ENCODE data around the gene SFTA2. TPM values are rescaled to one million over a fixed set of nuclear protein-coding genes. Genes with fewer than 3 reads are reported as not detected.
A peak's percentile ranks its signal among the peaks of the same experiment; 100 is the strongest.

The SFTA2 gene
- total and polyA plus RNA-seq, 2 of the 8 experiments (the other 6 are each of a cell fraction or from before 2014, with no cell fraction given) = not detected

GRCh38 chr6:30882759-30883684, 48.9 kb downstream of the SFTA2 start:
- Histone ChIP-seq H3K23ac (ENCODE audit: insufficient read length) (no peak overlapping the region), H3K27ac (ENCODE audit: low read depth, low read length) (peak overlapping the region; percentile 70), H4K8ac (ENCODE audit: extremely low read depth, insufficient read depth, low read length) (0 out of 2 replicates have a peak overlapping the region, but pooled peaks have one; percentile 42), H3K4me3 (ENCODE audit: extremely low read depth in 1 of 4, insufficient read depth in 2 of 4, low read depth in 3 of 4, low read length in 4 of 4) (peak overlapping the region; percentile 57 to 86 (median 80)), H2BK5ac (ENCODE audit: low read depth, low read length) (peak overlapping the region; percentile 96), H3K18ac (ENCODE audit: extremely low read depth, low read length) (peak overlapping the region; percentile 96), H3K4me2 (ENCODE audit: insufficient read depth in 1 of 2, low read depth in 2 of 2, low read length in 2 of 2) (peak overlapping the region; percentile 92 to 94), H3K79me2 (ENCODE audit: control insufficient read depth in 1 of 2, insufficient read depth in 2 of 2, low read length in 2 of 2) (peaks cover 5 to 54% of the 10 kb centered on the region in 2 experiments), H3K79me1 (ENCODE audit: low read depth, low read length) (peaks cover 11% of the 10 kb centered on the region; the same call in 1 of the 2 replicates), H3K9me3 (ENCODE audit: insufficient read depth in 2 of 2, low read depth in 1 of 2, low read length in 1 of 2) (no peaks in the 10 kb centered on the region), H3K36me3 (ENCODE audit: control insufficient read depth in 2 of 4, insufficient read depth in 4 of 4, low read length in 3 of 4) (no peaks in the 10 kb centered on the region), H4K91ac (replicated peaks; ENCODE audit: insufficient read length, low read length) (peak overlapping the region; percentile 40), H3K4ac (replicated peaks; ENCODE audit: insufficient read length, low read depth, low read length) (peak overlapping the region; percentile 91), H3K4me1 (replicated peaks in 1 of 4; ENCODE audit: control insufficient read depth in 3 of 4, insufficient read depth in 4 of 4, low read length in 3 of 4) (peaks cover 12 to 55% (median 38%) of the 10 kb centered on the region in 4 experiments), H2BK12ac (ENCODE audit: low read depth, low read length) (peak overlapping the region; percentile 89), H2AK5ac (ENCODE audit: low read depth, low read length) (peak overlapping the region; percentile 57; the same call in 1 of the 2 replicates), H3K23me2 (ENCODE audit: low read depth, low read length) (peaks cover 38% of the 10 kb centered on the region), H3K27me3 (replicated peaks in 1 of 4; ENCODE audit: control insufficient read depth in 3 of 4, extremely low read depth in 1 of 4, insufficient read depth in 3 of 4, low read length in 3 of 4) (no peaks in the 10 kb centered on the region), H3K9ac (replicated peaks in 1 of 4; ENCODE audit: extremely low read depth in 1 of 4, low read depth in 3 of 4, low read length in 3 of 4) (peak overlapping the region; percentile 55 to 69 (median 67)), H2AFZ (ENCODE audit: low read length) (no peak overlapping the region), H2BK120ac (replicated peaks; ENCODE audit: low read depth, low read length) (peak overlapping the region; percentile 2), H4K20me1 (replicated peaks in 1 of 2; ENCODE audit: control insufficient read depth in 1 of 2, insufficient read depth in 2 of 2, low read length in 2 of 2) (peaks cover 0 to 11% of the 10 kb centered on the region in 2 experiments), H3K14ac (ENCODE audit: insufficient read length) (no peak overlapping the region), H3K56ac (replicated peaks; ENCODE audit: insufficient read length, low read depth, low read length) (peak overlapping the region; percentile 72), H2BK15ac (ENCODE audit: low read length) (peak overlapping the region; percentile 93; the same call in 1 of the 2 replicates), H2BK20ac (ENCODE audit: low read length) (peak overlapping the region; percentile 87; the same call in 1 of the 2 replicates), H4K5ac (ENCODE audit: insufficient read length, low read depth, low read length) (peak overlapping the region; percentile 60)
- FAIRE-seq = no peak
- WGBS, 2 experiments (ENCODE audit: extremely low coverage in 1 of 2, insufficient coverage in 1 of 2, insufficient read length in 1 of 2, insufficient replicate concordance in 2 of 2, low coverage in 1 of 2, low lambda C conversion rate in 2 of 2, missing lambda C conversion rate in 1 of 2) = 19% methylated on average over 15 of the region's 15 CpGs; no CpG with 5 or more reads in 1 of the 2 experiments
- POLR2A ChIA-PET (ENCODE audit: partially characterized antibody) = interaction anchor here (0.6 to 19.5 kb wide), 19 partner anchors 10 to 338 kb away, joined by 3 to 452 read pairs (median 4); partner anchors contain the start of genes FLOT1, GTF2H4, IER3 and MDC1
- DNase-seq (ENCODE audit: low read depth in 1 of 2, low spot score in 2 of 2) = peak in 1 of 2 experiments; percentile 86
- CTCF ChIA-PET (ENCODE audit: partially characterized antibody) = interaction anchor here (1.0 to 29.0 kb wide), 13 partner anchors 9 to 204 kb away, joined by 3 to 610 read pairs (median 11); partner anchors contain the start of genes GTF2H4 and VARS2
- TF ChIP-seq CEBPB (IDR thresholded peaks at IDR 0.05; ENCODE audit: low read depth, low read length) = no peak
- TF ChIP-seq SP1 (IDR thresholded peaks at IDR 0.05; ENCODE audit: low read depth, low read length) = 0 out of 2 replicates have a peak, but pooled peaks have one; percentile 24
- TF ChIP-seq KDM1A (IDR thresholded peaks at IDR 0.05; ENCODE audit: borderline replicate concordance, low read length) = no peak
- 0 out of 2 replicates have a peak, but pooled peaks have one; percentile 15 for TF ChIP-seq TAF1 (IDR thresholded peaks at IDR 0.05; ENCODE audit: low read depth, low read length)
- peak; percentile 30; the same call in 1 of the 2 replicates for TF ChIP-seq ATF2 (IDR thresholded peaks at IDR 0.05; ENCODE audit: low read length)
- no peak for TF ChIP-seq NANOG (IDR thresholded peaks at IDR 0.05; ENCODE audit: insufficient read depth, low read depth, low read length, poor library complexity, severe bottlenecking)
- peak in 1 of 2 experiments; percentile 55; a peak in 1 of 4 replicates for TF ChIP-seq SIN3A (conservative IDR thresholded peaks at IDR 0.05 in 1 of 2, IDR thresholded peaks at IDR 0.05 in 1 of 2; ENCODE audit: low read depth in 1 of 2, low read length in 2 of 2)
- TF ChIP-seq TCF12 (IDR thresholded peaks at IDR 0.05; ENCODE audit: low read depth, low read length) = 0 out of 2 replicates have a peak, but pooled peaks have one; percentile 44
